T-helper 2 cell treated with Interferon-gamma antibody and Interleukin-4, amounts not matched to agents 5 μg/mL and 100 μg/mL, for 36 hours (primary cell): Measurements from ENCODE around the gene HUWE1.

Source experiments
- DNase-seq: peaks from one replicate; pipeline ENCODE4 v3.0.0; 2021; ENCODE audit warnings: low spot score
- H3K27ac Mint-ChIP-seq: one replicate; pipeline ENCODE4 v1.8.0; 2021; ENCODE audit warnings: mild to moderate bottlenecking, mixed read lengths
- H3K27me3 Mint-ChIP-seq: one replicate; pipeline ENCODE4 v1.8.0; 2021; ENCODE audit warnings: low read depth, mixed read lengths
- H3K36me3 Mint-ChIP-seq: one replicate; pipeline ENCODE4 v1.8.0; 2021; ENCODE audit warnings: low read depth, mixed read lengths
- H3K4me1 Mint-ChIP-seq: one replicate; pipeline ENCODE4 v1.8.0; 2021; ENCODE audit warnings: low read depth, mixed read lengths
- H3K4me3 Mint-ChIP-seq: one replicate; pipeline ENCODE4 v1.8.0; 2022; ENCODE audit warnings: mild to moderate bottlenecking, moderate library complexity, mixed read lengths
- H3K9me3 Mint-ChIP-seq: one replicate; pipeline ENCODE4 v1.8.0; 2021; ENCODE audit warnings: mixed read lengths

HUWE1 gene

DNA sequence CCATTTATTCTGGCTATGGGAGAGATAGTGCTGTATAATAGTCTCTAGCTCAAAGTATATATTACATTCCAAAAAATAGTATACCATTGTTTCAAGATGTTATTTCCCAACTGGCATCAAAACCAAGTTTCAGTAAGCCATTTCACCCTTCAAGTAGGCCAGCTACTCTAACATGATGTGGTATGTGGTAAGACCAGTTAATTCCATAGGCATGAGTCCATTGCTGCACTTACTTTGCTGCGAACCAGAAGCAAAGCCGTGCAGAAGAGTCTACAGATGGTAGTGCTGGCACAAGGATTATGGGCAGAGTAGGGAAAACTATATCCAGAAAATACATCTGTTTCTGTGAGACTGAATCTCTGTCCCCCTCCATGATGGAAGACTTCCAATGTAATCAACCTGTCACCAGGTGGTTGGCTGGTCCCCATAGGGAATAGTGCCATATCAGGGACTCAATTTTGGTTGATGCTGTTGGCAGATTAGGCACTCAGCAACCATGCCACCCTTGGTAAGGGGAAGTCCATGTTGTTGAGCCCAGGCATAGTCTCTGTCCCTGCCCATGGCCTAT, 202.6 kb downstream of the HUWE1 start:
- no peaks in the 10 kb centered on the region for H3K9me3 Mint-ChIP-seq
- no peak for DNase-seq
- H3K27me3 Mint-ChIP-seq, result peaks cover 2% of the 10 kb centered on the region
- no peaks in the 10 kb centered on the region for H3K36me3 Mint-ChIP-seq
- H3K4me1 Mint-ChIP-seq, result no peaks in the 10 kb centered on the region
- no peak overlapping the region for H3K4me3 Mint-ChIP-seq
- no peak overlapping the region for H3K27ac Mint-ChIP-seq

DNA sequence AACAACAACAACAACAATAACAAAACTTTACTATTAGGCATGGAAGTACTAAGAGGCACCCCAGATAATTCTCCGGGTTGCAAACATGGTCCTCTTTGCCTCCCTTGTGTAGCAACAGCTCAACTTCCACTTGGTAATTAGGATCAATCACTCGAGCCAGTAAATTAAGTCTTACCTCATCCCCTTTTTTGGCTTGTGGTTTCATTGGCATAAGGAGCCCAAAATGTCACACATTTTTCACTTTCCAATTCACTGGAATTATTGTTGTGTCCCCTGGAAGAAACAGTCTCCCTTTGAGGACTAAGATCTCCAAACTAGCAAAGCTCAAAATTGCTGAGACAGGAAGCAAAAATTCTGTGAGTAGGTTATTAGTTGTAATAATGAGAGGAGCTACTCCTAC, 203.1 kb downstream of the HUWE1 start:
- H3K4me1 Mint-ChIP-seq, result no peaks in the 10 kb centered on the region
- peaks cover 2% of the 10 kb centered on the region for H3K27me3 Mint-ChIP-seq
- no peak overlapping the region for H3K27ac Mint-ChIP-seq
- DNase-seq, result no peak
- no peaks in the 10 kb centered on the region for H3K36me3 Mint-ChIP-seq
- H3K4me3 Mint-ChIP-seq, result no peak overlapping the region
- no peaks in the 10 kb centered on the region for H3K9me3 Mint-ChIP-seq
